ENCODE results near the gene DDC.
A peak's percentile ranks its signal among the peaks of the same experiment; 100 is the strongest.

DNA sequence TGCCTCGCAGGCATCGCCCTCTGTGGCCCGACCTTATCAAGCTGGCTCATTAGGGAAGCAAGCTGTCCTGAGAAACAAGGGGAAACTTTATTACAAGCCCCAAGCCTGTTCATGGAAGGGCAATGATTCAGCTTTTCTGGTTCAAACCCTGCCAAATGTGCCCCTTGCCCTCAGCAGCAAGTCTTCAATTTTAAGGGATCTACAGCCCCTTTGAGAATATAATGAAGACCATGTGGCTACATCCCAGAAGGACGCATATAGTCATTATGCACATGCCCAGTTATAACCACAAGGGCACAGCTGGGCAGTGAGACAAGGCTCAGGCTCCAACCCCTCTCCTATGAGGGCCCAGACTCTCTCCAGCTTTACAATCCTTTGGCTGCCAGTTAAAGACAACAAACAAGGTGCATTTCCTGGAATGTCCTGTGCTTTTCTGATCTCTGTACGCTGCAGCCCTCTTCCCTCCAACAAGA, 56.7 kb downstream of the DDC start:
- TF ChIP-seq POLR2AphosphoS5 (IDR thresholded peaks at IDR 0.05) = peak; percentile 91
- no peak for TF ChIP-seq CTCF (IDR thresholded peaks at IDR 0.05)
